GM18511 (cell line): ENCODE data around the gene CCN2.

Experiments
- ATAC-seq: cut with Tn5 transposase; IDR thresholded peaks from one replicate; pipeline ENCODE4 v1.9.1; 2021; ENCODE audit warnings: mild to moderate bottlenecking, moderate library complexity; ENCODE audit not compliant: unreplicated experiment

Gene CCN2

GRCh38 chr6:131968656-131969055 is 17.5 kb upstream of the CCN2 start:
- ATAC-seq = no peak

GRCh38 chr6:131967948-131968347 is 16.8 kb upstream of the CCN2 start:
- no peak for ATAC-seq

GRCh38 chr6:131966443-131966842 is 15.3 kb upstream of the CCN2 start:
- ATAC-seq = no peak

GRCh38 chr6:131963063-131963462 is 11.9 kb upstream of the CCN2 start:
- ATAC-seq = no peak

GRCh38 chr6:131960371-131961133 is 9.4 kb upstream of the CCN2 start:
- ATAC-seq = no peak

- no peak for ATAC-seq
These were observed 7.6 kb upstream of the CCN2 start for GRCh38 chr6:131958542-131959470.

- ATAC-seq = no peak
These were observed 6.9 kb upstream of the CCN2 start for GRCh38 chr6:131958095-131958494.

GRCh38 chr6:131955876-131956275 is 4.7 kb upstream of the CCN2 start:
- ATAC-seq = no peak

- ATAC-seq = no peak
These were observed 4.0 kb upstream of the CCN2 start for GRCh38 chr6:131955192-131955591.

GRCh38 chr6:131954775-131955107 is 3.6 kb upstream of the CCN2 start:
- ATAC-seq = no peak

- no peak for ATAC-seq
These were observed 3.0 kb upstream of the CCN2 start for GRCh38 chr6:131954059-131954774.

- ATAC-seq = no peak
These were observed 1.8 kb upstream of the CCN2 start for GRCh38 chr6:131952886-131953509.

GRCh38 chr6:131951576-131952230 is 531 bp upstream of the CCN2 start:
- ATAC-seq = no peak

- ATAC-seq = peak; percentile 57
These were observed 1.0 kb downstream of the CCN2 start for GRCh38 chr6:131949909-131950766.

GRCh38 chr6:131949620-131949908 is 1.6 kb downstream of the CCN2 start:
- ATAC-seq = no peak

- no peak for ATAC-seq
These were observed 2.2 kb downstream of the CCN2 start for GRCh38 chr6:131948692-131949619.

GRCh38 chr6:131947986-131948661 is 3.0 kb downstream of the CCN2 start:
- no peak for ATAC-seq
